ENCODE results near the gene PVALEF. TPM values are rescaled to one million over a fixed set of nuclear protein-coding genes. Genes with fewer than 3 reads are reported as not detected.

Gene PVALEF
- total RNA-seq, 1 experiment from 2014 or later: not detected

GRCh38 chr17:81126281-81127132 is 38.8 kb upstream of the PVALEF start:
- no peaks in the 10 kb centered on the region for H3K79me1 ChIP-seq (ENCODE audit: insufficient read depth, low read depth, low read length, poor library complexity, severe bottlenecking)
- no peak overlapping the region for H3T11ph ChIP-seq (ENCODE audit: low read length)
- no peak for TF ChIP-seq CTCF (conservative IDR thresholded peaks at IDR 0.05)
- H2BK20ac ChIP-seq (ENCODE audit: low read depth, low read length, poor library complexity, severe bottlenecking): no peak overlapping the region
- no peaks in the 10 kb centered on the region for H3K27me3 ChIP-seq (ENCODE audit: insufficient read depth, low read length)
- H4K5ac ChIP-seq (ENCODE audit: insufficient read length, low read depth, low read length): no peak overlapping the region
- no peak overlapping the region for H4K8ac ChIP-seq (replicated peaks; ENCODE audit: insufficient read length, low read depth, low read length)
- no peak overlapping the region for H3K56ac ChIP-seq (ENCODE audit: insufficient read length, low read depth, low read length)
- Mint-ChIP-seq H3K4me3 (no peak overlapping the region), H3K27ac (0 out of 7 replicates have a peak overlapping the region, but pooled peaks of 1 of the 3 experiments have one; percentile 64), H3K27me3 (ENCODE audit: low read depth) (no peaks in the 10 kb centered on the region), H3K4me1 (peaks cover 0 to 8% of the 10 kb centered on the region in 2 experiments; a peak in 2 of 4 replicates), H3K9me3 (no peaks in the 10 kb centered on the region), H3K36me3 (ENCODE audit: insufficient read depth in 1 of 3, low read depth in 3 of 3) (no peaks in the 10 kb centered on the region)
- no peak overlapping the region for H3K18ac ChIP-seq (ENCODE audit: insufficient read length, low read depth, low read length)
- H3K27ac ChIP-seq (ENCODE audit: insufficient read length, low read depth, low read length): no peak overlapping the region
- H4K20me1 ChIP-seq (ENCODE audit: control insufficient read depth, insufficient read depth, insufficient read length): no peaks in the 10 kb centered on the region
- no peak for DNase-seq
- H2BK15ac ChIP-seq (ENCODE audit: low read depth, low read length): no peak overlapping the region
- no peaks in the 10 kb centered on the region for H3K4me1 ChIP-seq (ENCODE audit: insufficient read depth, low read length)
- no peak overlapping the region for H2AK5ac ChIP-seq (ENCODE audit: insufficient read length, low read length)
- H2BK12ac ChIP-seq (ENCODE audit: insufficient read length, low read depth, low read length): no peak overlapping the region
- no peak overlapping the region; the same call in 1 of the 2 replicates for H3K14ac ChIP-seq (ENCODE audit: insufficient read depth, low read length)
- H3K4ac ChIP-seq (ENCODE audit: low read depth, low read length): no peak overlapping the region
- no peak overlapping the region for H2BK120ac ChIP-seq (ENCODE audit: low read depth, low read length, poor library complexity, severe bottlenecking)
- no CpG with 5 or more reads among the region's 34 CpGs for WGBS (ENCODE audit: extremely low coverage, insufficient read length, low lambda C conversion rate)
- H3K9ac ChIP-seq (ENCODE audit: extremely low read depth, insufficient read length, low read length): no peak overlapping the region
- no peak overlapping the region for H2AFZ ChIP-seq (ENCODE audit: low read length)
- H3K23ac ChIP-seq (ENCODE audit: insufficient read length, low read depth, low read length): no peak overlapping the region
- H3K9me3 ChIP-seq (ENCODE audit: control insufficient read depth, low read depth, low read length): no peaks in the 10 kb centered on the region
- no peaks in the 10 kb centered on the region for H3K23me2 ChIP-seq (ENCODE audit: insufficient read length, low read depth, low read length, poor library complexity, severe bottlenecking)
- H3K79me2 ChIP-seq (ENCODE audit: insufficient read depth, low read length): no peaks in the 10 kb centered on the region
- H4K91ac ChIP-seq (ENCODE audit: insufficient read length, low read depth, low read length): no peak overlapping the region
- no peak overlapping the region for H2BK5ac ChIP-seq (ENCODE audit: insufficient read length, low read length)
- no peak overlapping the region for H3K4me2 ChIP-seq (ENCODE audit: insufficient read depth, insufficient read length, low read length)

Measured in H9 (cell line).